HUES6 (cell line): Measurements from ENCODE around the gene EPS8.

Source experiments
- H3K27ac ChIP-seq: 2 replicates; pipeline ENCODE4 v1.7.0; 2013; ENCODE audit warnings: low read depth, mild to moderate bottlenecking, low read length, inconsistent platforms
- H3K27me3 ChIP-seq: 2 replicates; pipeline ENCODE4 v1.6.1; 2013; ENCODE audit warnings: low read length; ENCODE audit not compliant: control insufficient read depth, insufficient read depth
- H3K36me3 ChIP-seq: 2 replicates; pipeline ENCODE4 v1.6.1; 2013; ENCODE audit warnings: low read length; ENCODE audit not compliant: control insufficient read depth, insufficient read depth
- H3K4me1 ChIP-seq: 2 replicates; pipeline ENCODE4 v1.6.1; 2013; ENCODE audit warnings: low read length; ENCODE audit not compliant: control insufficient read depth, insufficient read depth
- H3K4me3 ChIP-seq: 2 replicates; pipeline ENCODE4 v1.5.1; 2013; ENCODE audit warnings: low read depth, low read length
- H3K9ac ChIP-seq: one replicate; pipeline ENCODE4 v1.6.1; 2013; ENCODE audit warnings: mild to moderate bottlenecking, low read length
- H3K9me3 ChIP-seq: 2 replicates; pipeline ENCODE4 v1.6.1; 2013; ENCODE audit warnings: low read depth, low read length; ENCODE audit not compliant: control insufficient read depth, insufficient read depth

EPS8 gene

DNA sequence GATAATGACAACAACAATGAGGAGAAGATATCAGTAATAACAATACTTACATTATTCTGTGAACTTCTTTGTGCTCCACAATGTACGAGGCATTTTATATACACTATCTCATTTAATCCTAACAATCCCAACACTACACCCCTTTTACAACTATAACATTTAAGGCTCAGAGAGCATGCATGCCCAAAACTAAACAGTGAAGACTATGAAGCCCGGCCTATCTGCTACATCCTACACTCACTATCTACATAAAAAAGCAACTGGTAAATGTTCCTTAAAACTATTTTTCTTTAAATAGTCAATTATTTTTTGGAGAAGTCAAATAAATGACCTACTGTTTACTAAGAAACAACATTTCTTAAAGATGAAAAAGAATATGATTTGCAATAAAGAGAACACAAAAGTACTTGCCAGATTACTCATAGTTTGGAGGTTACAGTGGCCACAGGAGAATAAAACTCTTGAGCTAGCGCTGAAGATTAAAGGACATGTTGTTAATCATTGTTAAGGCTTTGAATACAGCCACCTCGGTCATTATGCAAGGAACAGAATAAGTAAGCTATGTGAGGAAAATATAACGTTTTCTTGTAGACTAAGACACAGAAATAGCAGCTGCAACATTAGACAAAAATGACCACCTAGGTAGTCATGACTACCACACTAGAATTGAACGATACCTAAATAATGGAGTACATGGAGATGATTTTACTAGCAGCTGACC, 56.7 kb downstream of the EPS8 start:
- no peaks in the 10 kb centered on the region for H3K36me3 ChIP-seq
- no peak overlapping the region for H3K27ac ChIP-seq
- no peaks in the 10 kb centered on the region for H3K9me3 ChIP-seq
- no peaks in the 10 kb centered on the region for H3K27me3 ChIP-seq
- H3K9ac ChIP-seq: no peak overlapping the region
- H3K4me3 ChIP-seq: no peak overlapping the region
- no peaks in the 10 kb centered on the region for H3K4me1 ChIP-seq

DNA sequence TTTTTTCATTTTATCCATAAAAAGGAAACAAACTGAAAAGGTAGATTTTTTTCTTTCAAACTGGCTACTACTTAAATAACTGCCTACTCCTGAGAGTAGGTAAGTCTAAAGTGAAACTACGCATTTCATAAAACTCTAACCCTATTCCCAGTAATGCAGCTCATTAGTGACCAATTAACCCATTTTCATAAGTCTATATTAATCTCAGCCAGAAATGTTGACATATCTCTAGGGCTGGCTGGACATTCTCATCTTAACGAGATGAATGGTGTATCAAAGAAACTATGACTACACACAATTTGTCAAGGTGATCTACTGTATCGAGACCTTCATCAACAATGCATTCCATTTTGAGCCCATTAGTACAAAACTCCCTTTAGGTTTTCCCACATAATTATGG, 57.2 kb downstream of the EPS8 start:
- Histone ChIP-seq H3K4me1 (no peaks in the 10 kb centered on the region), H3K36me3 (no peaks in the 10 kb centered on the region), H3K4me3 (no peak overlapping the region), H3K9ac (no peak overlapping the region), H3K9me3 (no peaks in the 10 kb centered on the region), H3K27ac (no peak overlapping the region), H3K27me3 (no peaks in the 10 kb centered on the region)

DNA sequence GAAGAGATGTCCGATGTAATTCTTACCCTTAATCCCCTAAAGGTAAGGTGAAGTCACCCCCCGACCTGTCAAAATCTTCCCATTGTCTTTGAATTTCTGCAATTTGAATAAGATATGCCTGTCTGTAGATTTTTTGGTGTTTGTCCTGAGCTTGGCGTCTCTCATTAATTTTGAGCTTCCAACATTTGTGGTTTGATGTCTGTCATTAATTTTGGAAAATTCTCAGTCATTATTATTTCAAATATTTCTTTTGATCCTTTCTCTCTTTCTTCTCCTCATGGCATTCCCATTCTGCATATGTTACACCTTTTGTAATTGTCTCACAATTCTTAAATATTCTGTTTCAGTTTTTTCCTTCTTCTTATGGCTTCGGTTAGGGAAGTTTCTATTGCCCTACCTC, 60.1 kb downstream of the EPS8 start:
- no peak overlapping the region for H3K4me3 ChIP-seq
- no peaks in the 10 kb centered on the region for H3K4me1 ChIP-seq
- H3K9me3 ChIP-seq: no peaks in the 10 kb centered on the region
- no peak overlapping the region for H3K9ac ChIP-seq
- no peak overlapping the region for H3K27ac ChIP-seq
- H3K36me3 ChIP-seq: no peaks in the 10 kb centered on the region
- no peaks in the 10 kb centered on the region for H3K27me3 ChIP-seq

DNA sequence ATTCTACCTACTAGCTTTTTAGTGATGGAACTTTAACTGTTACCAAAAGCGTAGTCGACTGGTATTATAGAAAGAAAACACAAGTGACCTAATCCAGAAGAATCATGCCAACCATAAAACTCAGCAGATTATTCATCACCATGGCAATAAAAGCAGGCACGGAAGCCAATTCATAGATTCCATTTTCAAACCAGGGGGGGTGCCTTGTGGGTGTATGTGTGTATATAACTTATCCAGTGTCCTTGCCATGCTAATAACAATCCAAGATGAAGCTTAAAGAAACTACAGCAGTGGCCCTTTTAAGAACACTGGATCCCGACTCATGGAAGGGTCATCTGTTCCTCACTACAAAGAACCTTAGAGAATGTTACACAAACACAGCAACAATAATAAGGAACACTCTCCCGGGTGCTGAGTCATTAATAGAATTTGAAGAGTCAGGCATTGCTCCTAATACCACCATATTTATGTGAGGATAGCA, 61.0 kb downstream of the EPS8 start:
- no peaks in the 10 kb centered on the region for H3K4me1 ChIP-seq
- no peaks in the 10 kb centered on the region for H3K9me3 ChIP-seq
- H3K4me3 ChIP-seq: no peak overlapping the region
- no peak overlapping the region for H3K27ac ChIP-seq
- H3K9ac ChIP-seq: no peak overlapping the region
- no peaks in the 10 kb centered on the region for H3K27me3 ChIP-seq
- H3K36me3 ChIP-seq: no peaks in the 10 kb centered on the region

DNA sequence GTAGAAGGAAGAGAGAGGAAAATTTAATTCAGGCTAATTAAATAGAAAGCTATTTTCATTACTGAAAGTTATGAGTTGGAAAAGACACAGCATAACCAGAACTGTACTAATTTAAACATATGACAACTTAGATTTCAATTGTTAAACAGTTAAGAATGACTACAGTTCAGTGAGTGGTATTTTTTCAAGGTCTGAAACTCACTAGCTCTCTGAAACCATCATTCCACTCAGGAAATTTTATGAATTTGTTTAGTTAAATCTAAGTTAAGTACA, 62.4 kb downstream of the EPS8 start:
- H3K36me3 ChIP-seq: no peaks in the 10 kb centered on the region
- no peaks in the 10 kb centered on the region for H3K4me1 ChIP-seq
- no peak overlapping the region for H3K27ac ChIP-seq
- H3K4me3 ChIP-seq: no peak overlapping the region
- no peaks in the 10 kb centered on the region for H3K9me3 ChIP-seq
- no peaks in the 10 kb centered on the region for H3K27me3 ChIP-seq
- no peak overlapping the region for H3K9ac ChIP-seq

DNA sequence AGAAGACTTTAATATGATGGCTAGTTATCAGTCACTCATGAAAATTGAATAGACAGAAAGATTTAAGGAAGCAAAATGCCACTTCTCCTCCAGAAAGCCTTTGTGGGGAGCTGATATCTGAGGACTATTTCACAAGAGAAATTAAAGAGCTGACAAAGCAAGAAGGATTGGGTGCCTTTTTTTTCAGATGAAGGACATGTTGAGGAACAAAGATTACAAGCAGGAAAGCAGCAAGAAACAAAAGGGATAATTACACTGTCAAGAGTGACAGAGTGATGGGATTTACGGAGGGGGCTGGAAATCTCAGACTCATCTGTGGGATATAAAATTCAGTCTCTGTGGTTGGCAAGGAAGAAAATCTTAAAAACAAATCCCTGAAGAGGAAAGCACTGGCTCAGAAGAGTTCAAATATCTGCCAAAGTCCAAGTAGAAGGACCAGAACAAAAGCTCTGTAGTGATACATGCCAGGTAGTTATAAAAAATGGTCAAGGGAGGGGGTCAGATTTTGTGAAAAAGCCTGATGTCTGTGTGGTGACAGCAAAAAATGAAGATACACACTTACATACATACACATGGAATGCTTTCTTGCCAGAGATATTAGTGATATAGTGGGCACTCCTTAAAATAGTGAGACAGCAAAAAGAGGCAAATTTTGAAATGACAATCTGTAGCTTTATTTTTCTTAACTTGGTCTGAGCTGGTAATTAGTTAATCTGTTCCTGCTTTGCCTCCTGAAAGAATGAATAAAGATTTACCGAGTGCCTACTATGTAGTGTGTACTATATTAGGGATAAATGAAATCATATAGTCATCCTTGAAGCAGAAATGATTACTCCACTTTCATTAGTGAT, 62.9 kb downstream of the EPS8 start:
- Histone ChIP-seq H3K4me3 (no peak overlapping the region), H3K27me3 (no peaks in the 10 kb centered on the region), H3K27ac (no peak overlapping the region), H3K9me3 (no peaks in the 10 kb centered on the region), H3K4me1 (no peaks in the 10 kb centered on the region), H3K9ac (no peak overlapping the region), H3K36me3 (no peaks in the 10 kb centered on the region)

DNA sequence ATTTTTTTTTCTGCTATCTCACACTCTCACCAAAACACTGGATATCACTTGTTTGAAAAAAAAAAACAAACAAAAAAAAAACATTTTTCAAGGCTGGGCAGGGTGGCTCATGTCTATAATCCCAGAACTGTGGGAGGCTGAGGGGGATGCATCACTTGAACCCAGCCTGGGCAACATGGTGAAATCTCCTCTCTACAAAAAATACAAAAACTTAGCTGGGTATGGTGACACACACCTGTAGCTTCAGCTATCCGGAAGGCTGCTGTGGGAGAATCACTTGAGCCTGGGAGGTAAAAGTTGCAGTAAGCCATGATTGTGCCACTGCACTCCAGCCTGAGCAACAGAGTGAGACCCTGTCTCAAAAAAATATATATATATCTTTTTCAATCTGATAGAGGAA, 66.2 kb downstream of the EPS8 start:
- H3K27ac ChIP-seq: no peak overlapping the region; the same call in 1 of the 2 replicates
- no peaks in the 10 kb centered on the region for H3K4me1 ChIP-seq
- no peaks in the 10 kb centered on the region for H3K27me3 ChIP-seq
- H3K36me3 ChIP-seq: no peaks in the 10 kb centered on the region
- no peaks in the 10 kb centered on the region for H3K9me3 ChIP-seq
- H3K9ac ChIP-seq: no peak overlapping the region
- H3K4me3 ChIP-seq: no peak overlapping the region

DNA sequence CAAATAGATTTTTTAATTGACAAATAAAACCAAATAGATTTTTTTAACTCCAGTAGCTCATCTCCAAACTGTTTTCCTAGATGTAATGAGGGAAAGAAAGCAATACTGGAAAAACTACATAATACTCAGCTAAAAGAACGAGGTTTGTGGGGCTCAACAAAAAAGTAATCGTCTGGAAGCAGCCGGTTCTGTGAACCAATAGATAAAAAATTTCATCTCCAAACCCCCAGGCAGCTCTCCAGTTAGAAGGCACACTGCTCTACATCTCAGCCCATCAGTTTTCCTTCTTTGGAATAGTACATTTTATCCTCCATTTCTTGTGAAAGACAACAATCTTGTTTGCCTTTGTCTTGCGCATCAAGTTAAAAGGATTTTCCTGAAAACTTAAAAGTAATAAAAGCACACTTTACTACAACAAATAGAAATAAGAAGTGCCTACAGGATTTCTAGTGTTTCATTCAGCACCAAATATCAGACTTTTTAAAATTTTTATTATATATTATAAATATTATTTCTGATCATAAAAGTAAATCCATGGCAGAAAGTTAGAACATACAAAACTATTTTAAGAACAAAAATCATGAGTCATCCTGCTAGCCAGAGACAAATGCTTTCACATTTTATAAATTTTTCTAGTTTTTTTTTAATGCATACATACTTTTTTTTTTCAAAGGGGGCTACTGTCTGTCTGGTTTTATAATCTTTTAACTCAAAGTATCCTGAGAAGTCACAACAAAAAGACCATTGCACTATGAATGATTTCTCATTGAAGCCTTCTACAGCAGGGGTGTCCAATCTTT, 67.7 kb downstream of the EPS8 start:
- no peaks in the 10 kb centered on the region for H3K36me3 ChIP-seq
- H3K4me1 ChIP-seq: no peaks in the 10 kb centered on the region

DNA sequence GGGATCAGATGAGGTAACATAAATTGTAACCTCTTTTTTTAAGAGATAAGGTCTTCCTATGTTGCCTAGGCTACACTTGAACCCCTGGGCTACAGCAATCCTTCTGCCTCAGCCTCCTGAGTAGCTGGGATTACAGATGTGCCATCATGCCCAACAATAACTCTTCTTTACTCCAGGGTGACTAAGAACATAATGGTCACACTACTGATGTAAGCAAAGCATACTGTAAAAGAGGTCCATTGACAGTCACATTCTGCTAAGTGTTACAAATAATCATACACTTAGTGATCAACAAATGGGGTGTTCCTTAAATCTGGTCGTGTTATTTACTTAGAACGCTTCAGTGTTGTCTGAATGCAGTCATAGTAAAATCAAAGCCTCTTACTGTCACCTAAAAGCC, 68.9 kb downstream of the EPS8 start:
- Histone ChIP-seq H3K9me3 (no peaks in the 10 kb centered on the region), H3K27me3 (no peaks in the 10 kb centered on the region), H3K36me3 (no peaks in the 10 kb centered on the region), H3K4me3 (no peak overlapping the region), H3K9ac (no peak overlapping the region), H3K27ac (no peak overlapping the region), H3K4me1 (no peaks in the 10 kb centered on the region)

More for the DNA sequence above, 67.7 kb downstream of the EPS8 start:
- no peak overlapping the region for H3K4me3 ChIP-seq
- H3K27ac ChIP-seq: no peak overlapping the region
- no peaks in the 10 kb centered on the region for H3K9me3 ChIP-seq
- H3K9ac ChIP-seq: no peak overlapping the region
- no peaks in the 10 kb centered on the region for H3K27me3 ChIP-seq

DNA sequence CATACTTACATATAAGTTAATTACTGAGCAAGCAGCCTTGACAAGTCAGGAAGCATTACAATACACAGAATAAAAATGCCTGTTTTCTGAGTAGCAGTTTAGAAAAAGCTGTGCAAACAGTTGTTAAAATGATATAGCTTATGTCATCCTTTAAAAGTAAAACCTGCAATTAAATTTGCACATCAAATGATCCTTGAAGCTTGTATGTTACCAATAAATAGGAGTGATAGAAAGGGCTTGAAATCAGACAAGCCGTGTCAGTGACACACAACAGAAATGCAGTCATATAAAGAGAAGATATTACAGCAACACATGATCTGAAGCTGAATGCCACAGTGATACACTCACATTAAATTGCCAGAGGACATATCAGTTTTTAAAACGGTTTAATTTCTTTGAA, 70.0 kb downstream of the EPS8 start:
- H3K4me1 ChIP-seq: no peaks in the 10 kb centered on the region
- H3K9ac ChIP-seq: no peak overlapping the region
- H3K27me3 ChIP-seq: no peaks in the 10 kb centered on the region
- no peak overlapping the region for H3K27ac ChIP-seq
- H3K9me3 ChIP-seq: no peaks in the 10 kb centered on the region
- no peaks in the 10 kb centered on the region for H3K36me3 ChIP-seq
- H3K4me3 ChIP-seq: no peak overlapping the region
